ENCODE results near the gene DPP8. TPM values are rescaled to one million over a fixed set of nuclear protein-coding genes. Genes with fewer than 3 reads are reported as not detected.

The DPP8 gene
- total and polyA plus RNA-seq, 2 donors (not counting 3 experiments of a cell fraction or from before 2014, with no cell fraction given) = 12.1 to 35.3 TPM

GRCh38 chr15:65394280-65394789, 123.2 kb downstream of the DPP8 start:
- peaks cover 39 to 40% of the 10 kb centered on the region in 2 experiments for H3K27me3 ChIP-seq (ENCODE audit: control insufficient read depth in 2 of 2, insufficient read depth in 2 of 2, low read length in 2 of 2)
- no peak overlapping the region for H3K4me3 ChIP-seq (replicated peaks in 1 of 3; ENCODE audit: insufficient read depth in 1 of 3, low read depth in 1 of 3, low read length in 3 of 3)
- dilution Hi-C loops (cut with MboI; ENCODE audit: extremely low pct_ligation_motif_present, low sequenced_read_pairs) (no loop called here), intact Hi-C loops (cut with micrococcal nuclease) (no loop called here)
- TF ChIP-seq JUN (IDR thresholded peaks at IDR 0.05; ENCODE audit: borderline replicate concordance, insufficient read depth, insufficient read length, low read depth) = no peak
- TF ChIP-seq MAX (IDR thresholded peaks at IDR 0.05; ENCODE audit: insufficient read depth, insufficient read length) = no peak
- no peak for TF ChIP-seq POLR2A (IDR thresholded peaks at IDR 0.05; ENCODE audit: low read depth, low read length)
- no peak for TF ChIP-seq EZH2 (IDR thresholded peaks at IDR 0.05; ENCODE audit: borderline replicate concordance, low read depth, low read length, severe bottlenecking)
- no peak for TF ChIP-seq FOS (IDR thresholded peaks at IDR 0.05; ENCODE audit: borderline replicate concordance, insufficient read depth, low read length)
- TF ChIP-seq POLR2AphosphoS5 (IDR thresholded peaks at IDR 0.05; ENCODE audit: insufficient read depth, low read depth, low read length) = no peak
- no peak for TF ChIP-seq CTCF (IDR thresholded peaks at IDR 0.05; ENCODE audit: extremely low read depth in 1 of 2, insufficient read depth in 1 of 2, low read depth in 1 of 2, low read length in 2 of 2)
- TF ChIP-seq GATA2 (IDR thresholded peaks at IDR 0.05; ENCODE audit: insufficient read depth, insufficient read length, low read depth, low read length) = no peak
- no peak for TF ChIP-seq MYC (IDR thresholded peaks at IDR 0.05; ENCODE audit: low read depth, low read length)
- DNase-seq (ENCODE audit: low read depth, low spot score) = no peak
- ChIA-PET CTCF (interaction anchor here (1.0 kb wide), 1 partner anchor 9 kb away, joined by 4 read pairs; no protein-coding TSS in a partner anchor), POLR2A (no interaction called here)
- no peaks in the 10 kb centered on the region for H3K9me3 ChIP-seq (replicated peaks; ENCODE audit: control insufficient read depth, insufficient read depth, low read length)
- no peaks in the 10 kb centered on the region for H3K36me3 ChIP-seq (ENCODE audit: control insufficient read depth in 2 of 2, extremely low read depth in 1 of 2, insufficient read depth in 2 of 2, low read length in 2 of 2)
- H3K79me2 ChIP-seq (ENCODE audit: control insufficient read depth, insufficient read depth, low read length) = no peaks in the 10 kb centered on the region
- H3K4me2 ChIP-seq (ENCODE audit: insufficient read depth, low read length) = no peak overlapping the region
- H3K9ac ChIP-seq (replicated peaks; ENCODE audit: extremely low read depth, insufficient read depth, low read length) = no peak overlapping the region
- H3K27ac ChIP-seq (ENCODE audit: insufficient read depth, low read depth, low read length) = no peak overlapping the region
- H3K4me1 ChIP-seq (ENCODE audit: control insufficient read depth, extremely low read depth, insufficient read depth, low read length) = no peaks in the 10 kb centered on the region
- no TSS peak for BruUV-seq (replicated peaks)
- no peaks in the 10 kb centered on the region for H3K9me1 ChIP-seq (replicated peaks; ENCODE audit: control insufficient read depth, extremely low read depth, insufficient read depth, low read length)
- H4K20me1 ChIP-seq (replicated peaks; ENCODE audit: control insufficient read depth, extremely low read depth, insufficient read depth, low read length) = no peaks in the 10 kb centered on the region
- H2AFZ ChIP-seq (ENCODE audit: low read depth, low read length) = no peak overlapping the region
- FAIRE-seq = no peak

All from endothelial cell of umbilical vein (primary cell).